ENCODE measurements around the gene TRAF2. TPM values are rescaled to one million over a fixed set of nuclear protein-coding genes. Genes with fewer than 3 reads are reported as not detected.

Gene TRAF2
- total and polyA plus RNA-seq, 2 of the 13 experiments (the other 11 are each of a cell fraction or from before 2014, with no cell fraction given) = 12.4 to 13.6 TPM

DNA sequence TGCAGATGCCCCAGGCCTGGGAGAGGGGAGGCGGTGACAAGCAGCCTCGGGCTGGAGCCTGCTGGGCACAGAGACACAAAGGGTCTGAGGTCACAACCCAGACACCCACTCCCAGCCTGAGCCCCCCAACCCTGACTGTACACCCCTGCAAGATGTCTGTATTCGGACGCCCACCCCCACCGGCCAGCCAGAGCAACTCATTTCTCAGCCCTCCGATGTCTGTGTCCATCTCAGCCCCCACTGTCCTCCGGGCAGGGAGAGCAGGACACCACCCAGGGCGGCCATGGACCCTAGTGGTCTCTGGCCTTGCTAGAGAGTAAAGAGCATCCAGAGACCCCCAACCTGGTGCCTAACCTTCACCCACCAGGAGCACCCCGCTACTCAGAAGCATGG, 69.6 kb downstream of the TRAF2 start:
- WGBS (ENCODE audit: low lambda C conversion rate) = 97% methylated on average over 6 of the region's 9 CpGs
- no peak overlapping the region for H2AFZ ChIP-seq (ENCODE audit: low read length)
- in situ Hi-C loops (cut with HindIII; ENCODE audit: extremely low pct_ligation_motif_present, low pct_unique_long_range_greater_than_20kb) (no loop called here), intact Hi-C loops (cut with micrococcal nuclease; ENCODE audit: unreplicated experiment) (no loop called here)
- POLR2A ChIA-PET = no interaction called here
- CTCF ChIA-PET (ENCODE audit: low intra/inter-chr PET ratio, low total read pairs) = no interaction called here
- FAIRE-seq (no peak), DNase-seq (ENCODE audit: low spot score) (no peak), ATAC-seq (no peak)
- H4K20me1 ChIP-seq (ENCODE audit: insufficient read depth, low read length) = no peaks in the 10 kb centered on the region
- H3K4me1 ChIP-seq (ENCODE audit: insufficient read depth, low read length) = peaks cover 8% of the 10 kb centered on the region
- no peaks in the 10 kb centered on the region for H3K9me3 ChIP-seq (ENCODE audit: low read length)
- no peak overlapping the region for H3K27ac ChIP-seq (ENCODE audit: extremely low read length, insufficient read depth, low read length)
- H3K4me3 ChIP-seq (replicated peaks in 1 of 3; ENCODE audit: insufficient read depth in 1 of 3, low read depth in 2 of 3, low read length in 3 of 3) = no peak overlapping the region
- no TSS peak for BruUV-seq (replicated peaks)
- H3K4me2 ChIP-seq (ENCODE audit: low read depth, low read length) = no peak overlapping the region
- H3K36me3 ChIP-seq (replicated peaks in 1 of 2; ENCODE audit: control insufficient read depth in 1 of 2, insufficient read depth in 2 of 2, low read length in 2 of 2) = no peaks in the 10 kb centered on the region
- no peak overlapping the region for H3K9ac ChIP-seq (ENCODE audit: insufficient read depth, low read depth, low read length)
- TF ChIP-seq, protein P1, sequence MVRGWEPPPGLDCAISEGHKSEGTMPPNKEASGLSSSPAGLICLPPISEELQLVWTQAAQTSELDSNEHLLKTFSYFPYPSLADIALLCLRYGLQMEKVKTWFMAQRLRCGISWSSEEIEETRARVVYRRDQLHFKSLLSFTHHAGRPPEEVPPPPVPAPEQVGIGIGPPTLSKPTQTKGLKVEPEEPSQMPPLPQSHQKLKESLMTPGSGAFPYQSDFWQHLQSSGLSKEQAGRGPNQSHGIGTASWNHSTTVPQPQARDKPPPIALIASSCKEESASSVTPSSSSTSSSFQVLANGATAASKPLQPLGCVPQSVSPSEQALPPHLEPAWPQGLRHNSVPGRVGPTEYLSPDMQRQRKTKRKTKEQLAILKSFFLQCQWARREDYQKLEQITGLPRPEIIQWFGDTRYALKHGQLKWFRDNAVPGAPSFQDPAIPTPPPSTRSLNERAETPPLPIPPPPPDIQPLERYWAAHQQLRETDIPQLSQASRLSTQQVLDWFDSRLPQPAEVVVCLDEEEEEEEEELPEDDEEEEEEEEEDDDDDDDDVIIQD (CRISPR knock-in tag; IDR thresholded peaks at IDR 0.05; ENCODE audit: low read depth) = no peak
- no peak for TF ChIP-seq TBX3 (IDR thresholded peaks at IDR 0.05; ENCODE audit: borderline replicate concordance)
- TF ChIP-seq KLF13 (CRISPR knock-in tag; IDR thresholded peaks at IDR 0.05) = no peak
- no peak for TF ChIP-seq XBP1 (CRISPR knock-in tag; IDR thresholded peaks at IDR 0.05)
- no peak for TF ChIP-seq FLYWCH1 (CRISPR knock-in tag; IDR thresholded peaks at IDR 0.05)
- no peak for TF ChIP-seq ZNF605 (CRISPR knock-in tag; IDR thresholded peaks at IDR 0.05)
- TF ChIP-seq, protein P2, sequence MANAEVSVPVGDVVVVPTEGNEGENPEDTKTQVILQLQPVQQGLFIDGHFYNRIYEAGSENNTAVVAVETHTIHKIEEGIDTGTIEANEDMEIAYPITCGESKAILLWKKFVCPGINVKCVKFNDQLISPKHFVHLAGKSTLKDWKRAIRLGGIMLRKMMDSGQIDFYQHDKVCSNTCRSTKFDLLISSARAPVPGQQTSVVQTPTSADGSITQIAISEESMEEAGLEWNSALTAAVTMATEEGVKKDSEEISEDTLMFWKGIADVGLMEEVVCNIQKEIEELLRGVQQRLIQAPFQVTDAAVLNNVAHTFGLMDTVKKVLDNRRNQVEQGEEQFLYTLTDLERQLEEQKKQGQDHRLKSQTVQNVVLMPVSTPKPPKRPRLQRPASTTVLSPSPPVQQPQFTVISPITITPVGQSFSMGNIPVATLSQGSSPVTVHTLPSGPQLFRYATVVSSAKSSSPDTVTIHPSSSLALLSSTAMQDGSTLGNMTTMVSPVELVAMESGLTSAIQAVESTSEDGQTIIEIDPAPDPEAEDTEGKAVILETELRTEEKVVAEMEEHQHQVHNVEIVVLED (CRISPR knock-in tag; IDR thresholded peaks at IDR 0.05; ENCODE audit: borderline replicate concordance) = no peak
- TF ChIP-seq SRSF9 (IDR thresholded peaks at IDR 0.05; ENCODE audit: borderline replicate concordance, insufficient read depth, low read depth, low read length, poor library complexity, severe bottlenecking) = no peak
- TF ChIP-seq, protein P3, sequence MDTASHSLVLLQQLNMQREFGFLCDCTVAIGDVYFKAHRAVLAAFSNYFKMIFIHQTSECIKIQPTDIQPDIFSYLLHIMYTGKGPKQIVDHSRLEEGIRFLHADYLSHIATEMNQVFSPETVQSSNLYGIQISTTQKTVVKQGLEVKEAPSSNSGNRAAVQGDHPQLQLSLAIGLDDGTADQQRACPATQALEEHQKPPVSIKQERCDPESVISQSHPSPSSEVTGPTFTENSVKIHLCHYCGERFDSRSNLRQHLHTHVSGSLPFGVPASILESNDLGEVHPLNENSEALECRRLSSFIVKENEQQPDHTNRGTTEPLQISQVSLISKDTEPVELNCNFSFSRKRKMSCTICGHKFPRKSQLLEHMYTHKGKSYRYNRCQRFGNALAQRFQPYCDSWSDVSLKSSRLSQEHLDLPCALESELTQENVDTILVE (CRISPR knock-in tag; IDR thresholded peaks at IDR 0.05) = no peak
- TF ChIP-seq U2AF1 (optimal IDR thresholded peaks at IDR 0.05; ENCODE audit: low read depth, low read length) = no peak
- no peak for TF ChIP-seq ZNF224 (CRISPR knock-in tag; IDR thresholded peaks at IDR 0.05)
- TF ChIP-seq ZNF17 (CRISPR knock-in tag; IDR thresholded peaks at IDR 0.05) = no peak
- TF ChIP-seq GTF2F1 (IDR thresholded peaks at IDR 0.05; ENCODE audit: low read length) = no peak
- TF ChIP-seq ZNF788 (CRISPR knock-in tag; IDR thresholded peaks at IDR 0.05; ENCODE audit: borderline replicate concordance) = no peak
- no peak for TF ChIP-seq RNF2 (conservative IDR thresholded peaks at IDR 0.05; ENCODE audit: low read depth)
- TF ChIP-seq, protein P4, sequence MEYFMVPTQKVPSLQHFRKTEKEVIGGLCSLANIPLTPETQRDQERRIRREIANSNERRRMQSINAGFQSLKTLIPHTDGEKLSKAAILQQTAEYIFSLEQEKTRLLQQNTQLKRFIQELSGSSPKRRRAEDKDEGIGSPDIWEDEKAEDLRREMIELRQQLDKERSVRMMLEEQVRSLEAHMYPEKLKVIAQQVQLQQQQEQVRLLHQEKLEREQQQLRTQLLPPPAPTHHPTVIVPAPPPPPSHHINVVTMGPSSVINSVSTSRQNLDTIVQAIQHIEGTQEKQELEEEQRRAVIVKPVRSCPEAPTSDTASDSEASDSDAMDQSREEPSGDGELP (IDR thresholded peaks at IDR 0.05; ENCODE audit: borderline replicate concordance, low read depth) = no peak
- peaks cover 5 to 17% of the 10 kb centered on the region in 2 experiments for H3K27me3 ChIP-seq (ENCODE audit: control insufficient read depth in 1 of 2, insufficient read depth in 2 of 2, low read length in 2 of 2)
- no peaks in the 10 kb centered on the region for H3K79me2 ChIP-seq (ENCODE audit: insufficient read depth, low read length)
